ENCODE measurements around the gene NR2F2. TPM values are rescaled to one million over a fixed set of nuclear protein-coding genes. Genes with fewer than 3 reads are reported as not detected.
"Not testable (repeated sequence)": the region's sequence is repeated elsewhere in the genome, so short reads cannot be mapped to it uniquely, and the experiment has no call there.

NR2F2 gene
- total RNA-seq, 1 experiment from 2014 or later: 3.1 TPM

DNA sequence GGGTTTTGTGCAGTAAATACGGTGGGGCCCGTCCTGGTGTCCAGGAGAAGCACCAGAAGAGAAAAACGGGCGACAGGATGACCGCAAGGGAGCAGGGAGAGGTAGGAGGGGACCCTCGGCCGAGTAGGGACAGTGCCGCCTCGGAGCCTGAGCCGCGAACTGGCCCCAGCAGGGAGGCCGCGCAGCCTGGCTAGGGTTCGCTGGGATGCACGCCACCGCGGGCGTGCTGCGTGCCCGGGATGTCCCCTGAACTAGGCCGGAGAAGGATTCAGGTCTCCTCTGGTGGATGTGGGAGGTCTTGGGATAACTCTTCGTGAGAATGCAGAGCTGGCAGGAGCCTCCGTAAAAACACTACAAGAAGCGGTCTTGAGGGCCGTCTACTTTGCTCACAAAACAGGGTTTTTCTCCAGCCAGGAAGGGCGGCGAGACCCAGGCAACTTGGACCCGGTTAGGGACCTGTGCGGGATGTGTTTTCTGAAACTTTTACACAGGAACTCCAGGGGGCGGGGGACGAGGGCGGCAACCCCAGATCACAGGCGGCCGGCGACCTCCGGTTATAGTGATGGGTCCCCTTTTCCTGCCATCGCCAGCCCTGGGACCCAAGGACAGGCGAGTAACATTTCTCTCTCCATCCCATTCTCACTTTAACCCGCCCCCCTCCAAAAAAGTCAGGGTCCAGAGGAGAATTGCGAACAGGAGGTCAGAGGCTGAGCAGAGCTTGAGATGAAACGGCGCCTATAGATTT, 35.5 kb downstream of the NR2F2 start:
- no peak for DNase-seq (ENCODE audit: low spot score)

DNA sequence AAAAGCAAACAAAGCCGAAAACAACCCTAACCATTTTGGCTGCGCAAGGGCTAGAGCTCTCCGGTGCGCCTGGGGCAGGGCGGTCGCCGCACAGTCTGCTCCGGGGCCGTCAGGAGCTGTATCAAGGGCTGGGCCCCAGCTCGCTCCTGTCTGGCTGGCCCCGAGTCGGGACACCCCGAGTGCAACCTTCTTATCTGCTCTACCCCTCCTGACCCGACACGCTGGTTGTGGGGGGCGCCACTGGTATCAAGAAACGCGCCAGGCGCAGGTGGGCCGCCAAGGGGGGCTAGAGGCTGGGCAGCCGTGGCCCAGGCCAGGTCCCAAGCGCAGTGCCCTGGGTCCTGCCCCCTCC, 36.0 kb downstream of the NR2F2 start:
- no peak for DNase-seq (ENCODE audit: low spot score)

DNA sequence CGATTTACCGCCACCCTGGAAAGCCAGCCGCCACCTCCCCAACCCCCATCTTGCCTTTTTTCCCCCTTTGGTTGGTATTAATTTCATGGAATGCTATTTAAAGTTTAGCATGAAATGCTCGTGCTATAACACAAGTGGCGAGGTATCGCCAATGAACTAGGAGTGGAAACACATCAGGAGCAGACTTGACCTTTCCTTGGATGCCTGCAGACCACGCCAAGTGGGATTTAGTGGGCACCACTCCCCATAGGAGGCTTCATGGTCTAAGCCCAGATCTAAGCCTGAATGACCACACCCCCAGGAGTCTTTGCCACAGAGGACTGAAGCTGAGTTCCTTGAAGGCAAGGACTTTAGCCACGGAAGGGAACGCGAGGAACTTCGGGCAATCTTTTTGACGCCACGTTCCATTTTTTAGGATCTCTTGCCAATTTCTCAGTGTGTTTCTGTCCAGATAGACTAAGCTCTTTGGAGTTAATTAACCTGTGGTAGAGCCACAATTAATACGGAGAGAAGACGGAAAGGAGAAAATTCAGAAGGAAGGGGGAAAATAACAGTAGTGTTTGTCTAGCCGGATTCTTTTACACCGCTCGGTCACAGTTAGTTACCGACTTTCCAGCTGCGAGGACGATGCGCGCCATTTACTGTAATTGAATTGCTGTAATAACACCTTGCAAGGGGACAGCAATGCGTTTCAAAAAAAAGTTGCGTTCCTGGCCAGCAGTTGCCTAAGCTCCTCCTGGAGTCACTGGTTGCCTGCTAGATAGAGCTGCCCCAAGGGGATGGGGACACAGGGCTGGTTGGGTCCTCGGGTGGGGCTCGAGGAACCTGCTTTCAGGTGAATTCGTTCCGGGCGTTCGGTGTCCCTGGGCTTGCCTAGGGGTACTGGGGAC, 37.1 kb downstream of the NR2F2 start:
- DNase-seq (ENCODE audit: low spot score): no peak

DNA sequence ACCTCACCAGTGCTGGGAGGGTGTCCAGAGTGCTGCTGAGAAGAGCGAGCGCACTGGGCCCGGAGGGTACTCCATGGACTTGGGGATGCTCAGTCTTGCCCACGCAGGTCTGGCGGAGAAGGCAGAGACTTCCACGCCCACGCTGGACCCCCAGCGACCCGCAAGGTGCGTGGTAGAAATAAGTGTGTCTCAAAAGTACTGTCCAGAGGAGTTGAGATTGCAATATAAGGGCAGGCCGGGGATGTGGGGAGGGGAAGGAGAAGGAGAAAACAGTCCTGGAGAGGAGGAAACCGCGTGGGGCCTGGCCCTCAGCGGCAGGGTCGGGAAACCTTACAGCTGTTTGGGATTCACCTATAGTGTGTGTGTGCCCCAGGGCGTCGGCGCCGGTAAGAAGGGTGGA, 38.9 kb downstream of the NR2F2 start:
- DNase-seq (ENCODE audit: low spot score): no peak

DNA sequence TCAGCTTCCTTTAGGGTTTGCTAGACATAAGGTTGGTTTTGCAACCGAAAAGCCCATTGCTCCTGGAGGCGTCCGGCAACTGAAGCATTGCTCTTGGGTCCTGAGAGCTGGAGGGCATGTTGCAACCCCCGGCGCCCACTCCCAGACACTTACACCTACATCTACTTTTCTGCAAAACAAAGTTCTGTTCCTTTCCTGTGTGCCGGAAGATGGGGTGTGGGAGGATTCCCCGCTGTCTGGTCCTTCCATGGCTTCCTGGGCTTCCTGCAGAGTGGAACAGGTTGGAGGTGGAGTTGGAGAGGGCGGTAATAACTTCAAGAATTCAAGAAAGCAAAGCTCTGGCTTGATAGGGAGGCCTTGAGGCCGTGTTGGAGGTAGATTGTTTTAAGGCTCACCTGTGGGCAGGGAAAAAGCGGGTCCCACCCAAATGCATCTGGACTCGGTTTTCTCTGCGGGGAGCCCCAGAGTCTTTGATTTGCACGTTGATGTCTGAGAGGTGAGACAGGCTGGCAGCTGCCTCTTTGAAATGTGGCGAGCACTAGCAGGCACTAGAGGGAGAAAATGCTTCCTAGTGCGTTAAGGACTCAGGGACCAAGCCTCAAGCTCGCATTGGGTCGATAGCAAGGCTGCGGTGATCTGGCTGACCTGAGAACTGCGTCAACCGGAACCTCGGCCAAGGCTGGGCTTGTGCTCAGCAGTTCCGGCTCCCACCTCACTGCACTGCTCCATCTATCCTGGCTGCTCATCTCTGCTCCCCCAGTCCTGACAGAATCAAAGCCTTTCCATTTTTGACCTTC, 39.5 kb downstream of the NR2F2 start:
- no peak for DNase-seq (ENCODE audit: low spot score)

DNA sequence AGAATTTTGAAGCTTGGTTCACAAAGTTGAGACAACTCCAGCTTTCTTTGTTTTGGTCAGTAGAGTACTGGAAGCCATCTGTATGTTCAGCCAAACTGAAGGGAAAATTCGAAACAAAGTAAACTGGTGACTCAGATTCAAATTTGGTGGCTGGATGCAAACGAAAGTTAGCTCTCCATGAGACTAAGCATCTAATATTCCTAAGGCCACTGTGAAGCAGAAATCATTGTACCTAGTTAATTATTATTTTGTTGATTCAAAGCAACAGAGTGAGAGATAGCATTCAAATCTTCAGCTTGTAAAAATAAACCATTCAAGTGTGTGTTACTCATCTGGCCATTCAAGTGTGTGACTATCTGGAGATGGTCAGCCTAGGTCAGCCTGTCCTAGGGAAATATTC, 42.1 kb downstream of the NR2F2 start:
- no peak for DNase-seq (ENCODE audit: low spot score)

DNA sequence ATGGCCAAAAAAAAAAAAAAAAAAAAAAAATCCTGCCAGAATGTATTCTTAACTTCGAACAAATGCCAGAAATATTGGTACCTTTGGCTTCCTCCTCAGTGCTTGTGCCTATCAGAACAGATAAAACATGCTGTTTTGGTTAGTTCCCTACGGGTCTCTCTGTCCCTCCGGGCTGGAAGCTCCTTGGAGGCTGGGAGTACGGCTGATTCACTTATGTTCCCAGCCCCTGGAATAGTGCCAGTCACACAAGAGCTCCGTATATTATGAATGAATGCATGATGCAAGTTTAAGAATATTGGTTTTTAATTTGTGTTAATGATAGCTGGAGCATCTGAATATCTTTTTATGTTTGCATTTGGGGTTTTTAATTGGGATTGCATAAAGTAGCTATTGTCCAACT, 44.0 kb downstream of the NR2F2 start:
- no peak for DNase-seq (ENCODE audit: low spot score)

DNA sequence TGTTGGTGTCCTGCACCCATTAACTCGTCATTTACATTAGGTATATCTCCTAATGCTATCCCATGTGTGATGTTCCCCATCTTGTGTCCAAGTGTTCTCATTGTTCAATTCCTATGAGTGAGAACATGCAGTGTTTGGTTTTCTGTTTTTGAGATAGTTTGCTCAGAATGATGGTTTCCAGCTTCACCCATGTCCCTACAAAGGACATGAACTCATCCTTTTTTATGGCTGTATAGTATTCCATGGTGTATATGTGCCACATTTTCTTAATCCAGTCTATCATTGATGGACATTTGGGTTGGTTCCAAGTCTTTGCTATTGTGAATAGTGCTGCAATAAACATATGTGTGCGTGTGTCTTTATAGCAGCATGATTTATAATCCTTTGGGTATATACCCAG, 49.1 kb downstream of the NR2F2 start:
- not testable (repeated sequence) for DNase-seq (ENCODE audit: low spot score)

DNA sequence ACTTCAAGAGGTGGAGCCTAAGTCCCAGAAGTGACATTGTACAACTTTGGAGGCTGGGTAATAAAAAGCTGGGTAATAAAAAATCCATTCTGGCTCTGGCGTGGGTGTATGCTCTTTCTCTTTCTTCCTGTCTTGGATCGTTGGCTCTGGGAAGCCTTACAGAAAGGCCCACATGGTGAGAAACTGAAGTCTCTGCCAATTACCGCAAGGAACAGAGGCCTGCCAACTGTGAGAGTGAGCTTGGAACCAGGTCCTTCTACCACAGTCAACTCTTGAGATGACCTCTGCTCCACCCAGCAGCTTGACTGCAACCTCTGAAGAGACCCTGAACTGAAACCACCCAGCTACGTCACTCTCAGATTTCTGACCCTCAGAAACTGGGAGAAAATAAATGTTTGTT, 51.0 kb downstream of the NR2F2 start:
- DNase-seq (ENCODE audit: low spot score): no peak

DNA sequence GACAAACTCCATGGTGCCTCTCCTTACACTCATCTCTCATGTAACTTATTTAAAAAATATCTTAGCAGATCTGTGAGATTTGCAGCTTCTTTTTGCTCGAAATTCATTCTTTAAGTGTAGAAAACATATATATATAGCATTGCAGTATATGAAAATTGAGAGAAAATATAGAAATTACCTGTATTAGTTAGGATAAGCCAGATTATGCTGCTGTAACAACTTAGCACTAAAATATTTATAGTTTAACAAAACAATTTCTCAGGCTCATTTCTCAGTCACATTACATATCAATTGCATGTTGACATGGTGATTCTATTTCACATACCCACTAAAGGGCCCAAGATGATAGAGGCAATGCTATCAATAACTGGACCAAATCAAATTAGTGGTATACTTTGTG, 54.7 kb downstream of the NR2F2 start:
- DNase-seq (ENCODE audit: low spot score): no peak

DNA sequence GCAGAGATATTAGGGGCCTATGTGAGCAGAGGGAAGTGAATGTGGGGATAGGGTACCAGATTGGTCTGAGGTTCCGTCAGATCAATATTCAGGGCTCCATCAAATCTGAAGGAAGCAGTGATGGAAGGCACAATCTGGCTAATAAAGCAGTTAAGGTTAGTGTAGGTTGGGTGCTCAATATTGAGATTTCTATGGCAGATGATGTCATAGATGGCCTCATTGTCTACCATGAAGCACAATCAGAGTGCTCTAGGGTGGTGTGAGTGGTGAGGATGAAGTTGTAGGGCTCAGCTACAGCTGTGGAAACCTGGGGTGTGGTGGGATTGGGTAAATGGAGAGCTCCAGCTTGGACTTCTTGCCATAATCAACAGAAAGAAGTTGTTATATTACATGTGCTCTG, 58.2 kb downstream of the NR2F2 start:
- DNase-seq (ENCODE audit: low spot score): no peak
